Panc1 (cell line): Measurements from ENCODE around the gene ASNSD1. TPM values are rescaled to one million over a fixed set of nuclear protein-coding genes. Genes with fewer than 3 reads are reported as not detected.

Source experiments
- ATAC-seq: fragments of 200-7000 bp; cut with Tn5 transposase; 2 replicates; pipeline ENCODE4 v1.9.1; 2020; ENCODE audit warnings: mild to moderate bottlenecking, moderate library complexity
- BruUV-seq: library from RNA; stranded (reverse); fragments of 400-500 nt; replicated peaks from 2 replicates; lab custom pipeline; 2021; lab: Mats Ljungman, UMichigan
- CTCF ChIA-PET: fragments of 300-600 bp; sonication (Branson Sonifier 250); formaldehyde crosslinking; loops from one replicate; lab custom pipeline; 2022; ENCODE audit warnings: antibody characterized with exemption; lab: Charles Lee
- POLR2A ChIA-PET: fragments of 300-600 bp; sonication (Branson Sonifier 250); formaldehyde crosslinking; loops from one replicate; lab custom pipeline; 2022; ENCODE audit warnings: antibody characterized with exemption; lab: Charles Lee
- DNase-seq: peaks from one replicate; pipeline ENCODE4 v3.0.0-alpha.2; 2010; ENCODE audit warnings: low read depth, low spot score
- H3K27ac ChIP-seq: 2 replicates; pipeline ENCODE4 v1.5.1; 2011; ENCODE audit warnings: mild to moderate bottlenecking, low read length, inconsistent platforms
- H3K27me3 ChIP-seq: fragments of 200-500 bp; sonication (Bioruptor generic); 2 replicates; pipeline ENCODE4 v1.6.0; 2014; ENCODE audit warnings: low read length, inconsistent platforms; ENCODE audit not compliant: control insufficient read depth, insufficient read depth
- H3K36me3 ChIP-seq: fragments of 200-500 bp; sonication (Bioruptor generic); 2 replicates; pipeline ENCODE4 v1.5.1; 2014; ENCODE audit warnings: inconsistent platforms, mild to moderate bottlenecking, low read length, moderate library complexity; ENCODE audit not compliant: control insufficient read depth, insufficient read depth
- H3K4me1 ChIP-seq: 2 replicates; pipeline ENCODE4 v1.5.1; 2011; ENCODE audit warnings: inconsistent platforms, mild to moderate bottlenecking, low read length, moderate library complexity; ENCODE audit not compliant: control insufficient read depth, insufficient read depth
- H3K4me3 ChIP-seq, 2 experiments: 2 replicates each; pipeline ENCODE4 v1.5.1; 2011 to 2012; ENCODE audit warnings: low read depth in 2 of 2, low read length in 2 of 2, mild to moderate bottlenecking in 2 of 2, inconsistent platforms in 1 of 2, moderate library complexity in 1 of 2
- H3K9me3 ChIP-seq: fragments of 200-500 bp; sonication (Bioruptor generic); 2 replicates; pipeline ENCODE4 v1.5.1; 2014; ENCODE audit warnings: low read depth, mild to moderate bottlenecking, inconsistent platforms, low read length, moderate library complexity; ENCODE audit not compliant: control insufficient read depth, insufficient read depth
- POLR2AphosphoS5 ChIP-seq: IDR thresholded peaks from 2 replicates; pipeline ENCODE4 v1.6.1; 2012; ENCODE audit warnings: mild to moderate bottlenecking, low read depth, low read length, moderate library complexity
- SIN3A ChIP-seq: IDR thresholded peaks from 2 replicates; pipeline ENCODE4 v1.6.1; 2012; ENCODE audit warnings: low read depth, mild to moderate bottlenecking, low read length, moderate library complexity, borderline replicate concordance; ENCODE audit not compliant: insufficient read depth
- TCF7L2 ChIP-seq: IDR thresholded peaks from 2 replicates; pipeline ENCODE4 v1.6.1; 2011; ENCODE audit warnings: mild to moderate bottlenecking, low read depth, low read length, inconsistent platforms
- in situ Hi-C: cut with HindIII; loops from 2 replicates; pipeline ENCODE4 v1.10.0; 2016; ENCODE audit warnings: low sequenced_read_pairs, low pct_unique_long_range_greater_than_20kb
- intact Hi-C: fragments of 100-400 bp; cut with micrococcal nuclease; formaldehyde crosslinking; loops from one replicate; pipeline ENCODE4 v1.10.0; 2022; ENCODE audit not compliant: unreplicated experiment
- total RNA-seq: library from RNA; stranded (reverse); gene quantifications from one replicate; pipeline ENCODE4 v1.2.1, GENCODE V29; 2021; ENCODE audit not compliant: unreplicated experiment
- TF ChIP-seq, protein P1 (sequence below), 2 experiments: IDR thresholded peaks; 2 replicates each; pipeline ENCODE4 v1.6.1; 2011 to 2012; ENCODE audit warnings: low read depth in 2 of 2, control low read depth in 1 of 2, low read length in 1 of 2, mild to moderate bottlenecking in 1 of 2, moderate library complexity in 1 of 2; ENCODE audit not compliant: insufficient read depth in 1 of 2
- TF ChIP-seq, protein P2 (sequence below): fragments of 450-650 bp; IDR thresholded peaks from 2 replicates; pipeline ENCODE4 v1.5.1; 2017; ENCODE audit warnings: mild to moderate bottlenecking

Gene ASNSD1
- total RNA-seq, 1 experiment from 2014 or later = 30.3 TPM

DNA sequence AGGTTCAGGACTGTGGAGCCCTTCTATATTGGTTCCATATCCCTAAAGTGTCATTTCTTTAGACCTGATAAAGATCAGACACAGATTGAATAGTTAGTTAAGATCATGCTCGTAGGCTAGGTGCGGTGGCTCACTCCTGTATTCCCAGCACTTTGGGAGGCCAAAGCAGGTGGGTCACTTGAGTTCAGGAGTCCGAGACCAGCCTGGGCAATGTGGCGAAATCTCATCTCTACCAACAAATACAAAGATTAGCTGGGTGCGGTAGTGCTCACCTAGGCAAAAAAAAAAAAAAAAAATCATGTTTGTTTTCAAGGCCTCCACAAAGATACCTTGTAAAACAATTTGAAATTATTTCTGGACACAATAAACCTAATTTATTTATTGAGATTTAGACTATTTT is 8.7 kb downstream of the ASNSD1 start:
- POLR2A ChIA-PET = no interaction called here
- in situ Hi-C loops (no loop called here), intact Hi-C loops (no loop called here)
- H3K9me3 ChIP-seq = no peaks in the 10 kb centered on the region
- H3K27ac ChIP-seq = no peak overlapping the region
- H3K4me1 ChIP-seq = no peaks in the 10 kb centered on the region
- ATAC-seq (no peak), DNase-seq (no peak)
- TF ChIP-seq SIN3A (no peak), POLR2AphosphoS5 (no peak), TCF7L2 (no peak)
- TF ChIP-seq, protein P1, sequence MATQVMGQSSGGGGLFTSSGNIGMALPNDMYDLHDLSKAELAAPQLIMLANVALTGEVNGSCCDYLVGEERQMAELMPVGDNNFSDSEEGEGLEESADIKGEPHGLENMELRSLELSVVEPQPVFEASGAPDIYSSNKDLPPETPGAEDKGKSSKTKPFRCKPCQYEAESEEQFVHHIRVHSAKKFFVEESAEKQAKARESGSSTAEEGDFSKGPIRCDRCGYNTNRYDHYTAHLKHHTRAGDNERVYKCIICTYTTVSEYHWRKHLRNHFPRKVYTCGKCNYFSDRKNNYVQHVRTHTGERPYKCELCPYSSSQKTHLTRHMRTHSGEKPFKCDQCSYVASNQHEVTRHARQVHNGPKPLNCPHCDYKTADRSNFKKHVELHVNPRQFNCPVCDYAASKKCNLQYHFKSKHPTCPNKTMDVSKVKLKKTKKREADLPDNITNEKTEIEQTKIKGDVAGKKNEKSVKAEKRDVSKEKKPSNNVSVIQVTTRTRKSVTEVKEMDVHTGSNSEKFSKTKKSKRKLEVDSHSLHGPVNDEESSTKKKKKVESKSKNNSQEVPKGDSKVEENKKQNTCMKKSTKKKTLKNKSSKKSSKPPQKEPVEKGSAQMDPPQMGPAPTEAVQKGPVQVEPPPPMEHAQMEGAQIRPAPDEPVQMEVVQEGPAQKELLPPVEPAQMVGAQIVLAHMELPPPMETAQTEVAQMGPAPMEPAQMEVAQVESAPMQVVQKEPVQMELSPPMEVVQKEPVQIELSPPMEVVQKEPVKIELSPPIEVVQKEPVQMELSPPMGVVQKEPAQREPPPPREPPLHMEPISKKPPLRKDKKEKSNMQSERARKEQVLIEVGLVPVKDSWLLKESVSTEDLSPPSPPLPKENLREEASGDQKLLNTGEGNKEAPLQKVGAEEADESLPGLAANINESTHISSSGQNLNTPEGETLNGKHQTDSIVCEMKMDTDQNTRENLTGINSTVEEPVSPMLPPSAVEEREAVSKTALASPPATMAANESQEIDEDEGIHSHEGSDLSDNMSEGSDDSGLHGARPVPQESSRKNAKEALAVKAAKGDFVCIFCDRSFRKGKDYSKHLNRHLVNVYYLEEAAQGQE (IDR thresholded peaks at IDR 0.05; ENCODE audit: insufficient read depth in 1 of 2, low read depth in 2 of 2, low read length in 1 of 2) = no peak
- TF ChIP-seq, protein P2, sequence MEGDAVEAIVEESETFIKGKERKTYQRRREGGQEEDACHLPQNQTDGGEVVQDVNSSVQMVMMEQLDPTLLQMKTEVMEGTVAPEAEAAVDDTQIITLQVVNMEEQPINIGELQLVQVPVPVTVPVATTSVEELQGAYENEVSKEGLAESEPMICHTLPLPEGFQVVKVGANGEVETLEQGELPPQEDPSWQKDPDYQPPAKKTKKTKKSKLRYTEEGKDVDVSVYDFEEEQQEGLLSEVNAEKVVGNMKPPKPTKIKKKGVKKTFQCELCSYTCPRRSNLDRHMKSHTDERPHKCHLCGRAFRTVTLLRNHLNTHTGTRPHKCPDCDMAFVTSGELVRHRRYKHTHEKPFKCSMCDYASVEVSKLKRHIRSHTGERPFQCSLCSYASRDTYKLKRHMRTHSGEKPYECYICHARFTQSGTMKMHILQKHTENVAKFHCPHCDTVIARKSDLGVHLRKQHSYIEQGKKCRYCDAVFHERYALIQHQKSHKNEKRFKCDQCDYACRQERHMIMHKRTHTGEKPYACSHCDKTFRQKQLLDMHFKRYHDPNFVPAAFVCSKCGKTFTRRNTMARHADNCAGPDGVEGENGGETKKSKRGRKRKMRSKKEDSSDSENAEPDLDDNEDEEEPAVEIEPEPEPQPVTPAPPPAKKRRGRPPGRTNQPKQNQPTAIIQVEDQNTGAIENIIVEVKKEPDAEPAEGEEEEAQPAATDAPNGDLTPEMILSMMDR = no peak
- peaks cover 28% of the 10 kb centered on the region; the same call in 1 of the 2 replicates for H3K36me3 ChIP-seq
- H3K27me3 ChIP-seq = no peaks in the 10 kb centered on the region
- no TSS peak for BruUV-seq
- no peak overlapping the region for H3K4me3 ChIP-seq
- CTCF ChIA-PET = no interaction called here

DNA sequence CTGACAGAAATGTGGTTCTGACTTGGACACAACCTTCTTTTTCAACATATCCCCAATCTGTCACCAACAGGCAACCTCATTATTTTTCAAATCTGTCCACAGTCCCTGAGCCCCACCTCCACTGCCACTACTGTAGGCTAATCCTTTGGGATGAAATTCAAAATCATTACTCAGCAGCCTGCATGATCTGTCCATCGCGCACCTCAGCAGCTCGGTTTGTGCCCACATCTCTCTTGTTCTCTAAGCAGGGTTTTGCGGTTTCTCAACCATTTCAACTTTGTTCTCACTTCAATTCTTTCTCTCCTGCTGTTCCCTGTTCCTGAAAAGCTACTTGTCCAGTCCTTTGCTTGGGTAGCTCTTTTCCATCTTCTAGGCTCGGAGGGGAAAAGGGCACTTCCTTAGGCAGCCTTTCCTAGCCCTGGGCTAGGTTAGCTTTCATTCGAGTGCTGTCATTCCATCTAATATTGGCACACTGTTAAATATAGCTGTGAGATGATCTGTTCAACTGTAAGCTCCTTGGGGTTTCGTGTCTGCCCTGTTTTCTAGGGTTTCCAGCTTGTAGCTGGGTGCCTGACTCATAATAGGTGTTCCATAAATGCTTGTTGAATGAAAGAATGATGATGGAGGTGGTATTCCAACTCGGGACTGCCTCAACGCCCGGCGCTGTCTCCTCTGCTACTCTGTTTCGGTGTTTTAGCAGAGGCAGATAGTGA is 12.6 kb downstream of the ASNSD1 start:
- no peak for DNase-seq
- BruUV-seq = no TSS peak
- ChIA-PET POLR2A (no interaction called here), CTCF (interaction anchor here (0.9 to 1.8 kb wide), 3 partner anchors 23 to 89 kb away, joined by 3 to 6 read pairs (median 3); partner anchors contain the start of gene OSGEPL1)
- 0 out of 2 replicates have a peak overlapping the region, but pooled peaks have one; percentile 2 for H3K27ac ChIP-seq
- peaks cover 7% of the 10 kb centered on the region; the same call in 1 of the 2 replicates for H3K9me3 ChIP-seq
- peaks cover 7% of the 10 kb centered on the region; the same call in 1 of the 2 replicates for H3K36me3 ChIP-seq
- no peaks in the 10 kb centered on the region; the same call in 1 of the 2 replicates for H3K4me1 ChIP-seq
- TF ChIP-seq, protein P1 (IDR thresholded peaks at IDR 0.05; ENCODE audit: insufficient read depth in 1 of 2, low read depth in 2 of 2, low read length in 1 of 2) = no peak
- TF ChIP-seq TCF7L2 (no peak), POLR2AphosphoS5 (no peak), SIN3A (no peak)
- TF ChIP-seq, protein P2 = no peak
- in situ Hi-C loops = no loop called here
- no peaks in the 10 kb centered on the region for H3K27me3 ChIP-seq
- intact Hi-C loops = no loop called here
- peak overlapping the region; percentile 71 to 76 for H3K4me3 ChIP-seq
- no peak; the same call in 1 of the 2 replicates for ATAC-seq
